ENCODE data around the gene PRDM2.
A peak's percentile ranks its signal among the peaks of the same experiment; 100 is the strongest.

PRDM2 gene

GRCh38 chr1:13793088-13793730 is 93.2 kb downstream of the PRDM2 start:
- no peak for DNase-seq (ENCODE audit: low spot score)

- DNase-seq (ENCODE audit: low spot score) = no peak
These were observed 94.5 kb downstream of the PRDM2 start for GRCh38 chr1:13794231-13795187.

GRCh38 chr1:13797397-13797796 is 97.4 kb downstream of the PRDM2 start:
- no peak for DNase-seq (ENCODE audit: low spot score)

GRCh38 chr1:13798120-13798519 is 98.1 kb downstream of the PRDM2 start:
- DNase-seq (ENCODE audit: low spot score) = no peak

GRCh38 chr1:13799502-13800283 is 99.7 kb downstream of the PRDM2 start:
- no peak for DNase-seq (ENCODE audit: low spot score)

- DNase-seq (ENCODE audit: low spot score) = no peak
These were observed 101.2 kb downstream of the PRDM2 start for GRCh38 chr1:13801232-13801631.

- no peak for DNase-seq (ENCODE audit: low spot score)
These were observed 101.9 kb downstream of the PRDM2 start for GRCh38 chr1:13801655-13802486.

- DNase-seq (ENCODE audit: low spot score) = no peak
These were observed 103.0 kb downstream of the PRDM2 start for GRCh38 chr1:13802782-13803545.

GRCh38 chr1:13803546-13804239 is 103.7 kb downstream of the PRDM2 start:
- DNase-seq (ENCODE audit: low spot score) = no peak

GRCh38 chr1:13804240-13804633 is 104.2 kb downstream of the PRDM2 start:
- DNase-seq (ENCODE audit: low spot score) = no peak

- DNase-seq (ENCODE audit: low spot score) = no peak
These were observed 105.4 kb downstream of the PRDM2 start for GRCh38 chr1:13805431-13805830.

- DNase-seq (ENCODE audit: low spot score) = no peak
These were observed 106.1 kb downstream of the PRDM2 start for GRCh38 chr1:13806108-13806507.

GRCh38 chr1:13807209-13807608 is 107.2 kb downstream of the PRDM2 start:
- no peak for DNase-seq (ENCODE audit: low spot score)

- no peak for DNase-seq (ENCODE audit: low spot score)
These were observed 108.7 kb downstream of the PRDM2 start for GRCh38 chr1:13808729-13809131.

- DNase-seq (ENCODE audit: low spot score) = peak; percentile 37
These were observed 109.6 kb downstream of the PRDM2 start for GRCh38 chr1:13809461-13810159.

GRCh38 chr1:13812456-13813397 is 112.7 kb downstream of the PRDM2 start:
- DNase-seq (ENCODE audit: low spot score) = no peak

- DNase-seq (ENCODE audit: low spot score) = peak; percentile 40
These were observed 113.5 kb downstream of the PRDM2 start for GRCh38 chr1:13813398-13814012.

GRCh38 chr1:13814131-13814530 is 114.1 kb downstream of the PRDM2 start:
- DNase-seq (ENCODE audit: low spot score) = no peak
